Mesothelial cell of epicardium (in vitro differentiated cells): ENCODE results near the gene BATF. TPM values are rescaled to one million over a fixed set of nuclear protein-coding genes. Genes with fewer than 3 reads are reported as not detected.

Source experiments
- DNase-seq, 2 experiments: peaks; one replicate each; pipeline ENCODE4 v3.0.0; 2021; ENCODE audit warnings: low spot score in 2 of 2; ENCODE audit not compliant: unreplicated experiment in 2 of 2
- H3K27ac Mint-ChIP-seq: 2 replicates; pipeline ENCODE4 v1.8.0; 2021; ENCODE audit warnings: mixed read lengths
- H3K27me3 Mint-ChIP-seq: 2 replicates; pipeline ENCODE4 v1.8.0; 2021; ENCODE audit warnings: low read depth, mixed read lengths
- H3K36me3 Mint-ChIP-seq: 2 replicates; pipeline ENCODE4 v1.8.0; 2021; ENCODE audit warnings: mixed read lengths
- H3K4me1 Mint-ChIP-seq: 2 replicates; pipeline ENCODE4 v1.8.0; 2021; ENCODE audit warnings: mixed read lengths
- H3K4me3 Mint-ChIP-seq: 2 replicates; pipeline ENCODE4 v1.8.0; 2021; ENCODE audit warnings: mild to moderate bottlenecking, moderate library complexity, mixed read lengths
- H3K9me3 Mint-ChIP-seq: 2 replicates; pipeline ENCODE4 v1.8.0; 2021; ENCODE audit warnings: mixed read lengths
- total RNA-seq: library from RNA; stranded (reverse); gene quantifications from 3 replicates; pipeline ENCODE4 v1.2.1, GENCODE V29; 2021
- TF ChIP-seq, protein P1 (sequence below): fragments of 200-600 bp; sonication (generic); IDR thresholded peaks from one replicate; pipeline ENCODE4 v1.5.0; 2021; ENCODE audit warnings: antibody characterized with exemption; ENCODE audit not compliant: unreplicated experiment

BATF gene
- total RNA-seq, 1 donor from 2014 or later = 1.4 TPM

DNA sequence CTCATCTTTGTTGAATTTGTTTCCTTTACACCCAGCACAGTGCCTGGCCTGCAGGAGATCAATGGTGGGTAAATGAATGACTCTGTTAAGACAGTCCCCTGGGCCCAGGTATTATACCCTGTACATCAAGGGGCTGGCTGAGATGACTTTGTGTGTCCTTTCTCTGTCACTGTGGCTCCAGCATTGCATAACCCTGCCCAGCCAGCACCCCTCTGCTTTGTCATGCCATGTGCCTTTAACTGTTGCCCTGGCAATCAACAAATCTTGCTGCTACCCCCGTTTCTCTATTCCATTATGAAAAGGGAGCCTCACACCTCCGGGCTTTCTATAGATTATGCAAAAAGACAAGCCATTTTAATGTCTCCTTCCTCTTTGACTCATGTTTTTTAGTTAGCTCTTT, 48.5 kb downstream of the BATF start:
- no peak overlapping the region for H3K27ac Mint-ChIP-seq
- H3K9me3 Mint-ChIP-seq = no peaks in the 10 kb centered on the region
- TF ChIP-seq, protein P1, sequence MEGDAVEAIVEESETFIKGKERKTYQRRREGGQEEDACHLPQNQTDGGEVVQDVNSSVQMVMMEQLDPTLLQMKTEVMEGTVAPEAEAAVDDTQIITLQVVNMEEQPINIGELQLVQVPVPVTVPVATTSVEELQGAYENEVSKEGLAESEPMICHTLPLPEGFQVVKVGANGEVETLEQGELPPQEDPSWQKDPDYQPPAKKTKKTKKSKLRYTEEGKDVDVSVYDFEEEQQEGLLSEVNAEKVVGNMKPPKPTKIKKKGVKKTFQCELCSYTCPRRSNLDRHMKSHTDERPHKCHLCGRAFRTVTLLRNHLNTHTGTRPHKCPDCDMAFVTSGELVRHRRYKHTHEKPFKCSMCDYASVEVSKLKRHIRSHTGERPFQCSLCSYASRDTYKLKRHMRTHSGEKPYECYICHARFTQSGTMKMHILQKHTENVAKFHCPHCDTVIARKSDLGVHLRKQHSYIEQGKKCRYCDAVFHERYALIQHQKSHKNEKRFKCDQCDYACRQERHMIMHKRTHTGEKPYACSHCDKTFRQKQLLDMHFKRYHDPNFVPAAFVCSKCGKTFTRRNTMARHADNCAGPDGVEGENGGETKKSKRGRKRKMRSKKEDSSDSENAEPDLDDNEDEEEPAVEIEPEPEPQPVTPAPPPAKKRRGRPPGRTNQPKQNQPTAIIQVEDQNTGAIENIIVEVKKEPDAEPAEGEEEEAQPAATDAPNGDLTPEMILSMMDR = no peak
- no peak overlapping the region for H3K4me3 Mint-ChIP-seq
- peaks cover 20% of the 10 kb centered on the region for H3K27me3 Mint-ChIP-seq
- no peaks in the 10 kb centered on the region for H3K4me1 Mint-ChIP-seq
- H3K36me3 Mint-ChIP-seq = no peaks in the 10 kb centered on the region
- DNase-seq = no peak

DNA sequence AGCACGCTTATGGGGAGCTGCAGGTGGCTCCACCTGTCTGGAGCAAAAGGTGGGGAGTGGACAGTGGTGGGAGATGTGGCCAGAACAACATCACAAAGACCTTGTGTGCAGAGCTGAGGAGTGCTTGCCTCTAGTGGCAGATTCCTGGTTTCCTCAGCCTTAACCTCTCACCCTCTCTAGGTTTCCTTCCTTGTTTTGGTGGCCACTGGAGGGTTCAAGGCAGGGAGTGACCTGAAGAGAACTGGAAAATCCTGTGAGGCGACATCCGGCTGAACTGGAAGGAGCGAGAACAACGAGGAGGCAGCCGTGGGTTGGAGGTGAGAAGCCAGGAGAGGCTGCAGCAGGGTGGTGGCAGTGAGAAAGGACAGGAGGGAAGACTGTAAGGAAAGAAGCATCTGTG, 49.8 kb downstream of the BATF start:
- H3K9me3 Mint-ChIP-seq = no peaks in the 10 kb centered on the region
- H3K36me3 Mint-ChIP-seq = no peaks in the 10 kb centered on the region
- no peaks in the 10 kb centered on the region for H3K4me1 Mint-ChIP-seq
- peaks cover 20% of the 10 kb centered on the region for H3K27me3 Mint-ChIP-seq
- no peak overlapping the region for H3K27ac Mint-ChIP-seq
- DNase-seq = no peak
- TF ChIP-seq, protein P1 = no peak
- H3K4me3 Mint-ChIP-seq = no peak overlapping the region

DNA sequence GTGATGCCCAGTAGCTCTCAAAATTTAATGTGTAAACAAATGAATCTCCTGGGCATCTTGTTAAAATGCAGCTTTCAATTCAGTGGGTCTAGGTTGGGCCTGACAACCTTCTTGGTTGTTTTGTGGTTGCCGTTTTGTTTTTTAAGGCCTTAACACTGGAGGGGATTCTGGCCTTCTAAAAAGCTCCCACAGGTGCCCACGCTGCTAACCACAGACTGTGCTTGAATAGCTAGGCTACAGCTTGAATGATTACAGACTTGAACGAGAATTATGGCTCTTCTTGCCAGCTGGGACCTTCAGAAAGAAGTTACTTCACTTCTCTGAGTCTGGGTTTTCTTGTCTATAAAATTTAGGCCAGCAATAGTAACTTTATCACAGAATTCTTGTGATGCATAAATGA, 54.8 kb downstream of the BATF start:
- H3K9me3 Mint-ChIP-seq = no peaks in the 10 kb centered on the region
- H3K27ac Mint-ChIP-seq = no peak overlapping the region
- H3K27me3 Mint-ChIP-seq = peaks cover 11% of the 10 kb centered on the region
- TF ChIP-seq, protein P1 = no peak
- H3K4me3 Mint-ChIP-seq = no peak overlapping the region
- peaks cover 18% of the 10 kb centered on the region for H3K4me1 Mint-ChIP-seq
- no peak for DNase-seq
- no peaks in the 10 kb centered on the region for H3K36me3 Mint-ChIP-seq

DNA sequence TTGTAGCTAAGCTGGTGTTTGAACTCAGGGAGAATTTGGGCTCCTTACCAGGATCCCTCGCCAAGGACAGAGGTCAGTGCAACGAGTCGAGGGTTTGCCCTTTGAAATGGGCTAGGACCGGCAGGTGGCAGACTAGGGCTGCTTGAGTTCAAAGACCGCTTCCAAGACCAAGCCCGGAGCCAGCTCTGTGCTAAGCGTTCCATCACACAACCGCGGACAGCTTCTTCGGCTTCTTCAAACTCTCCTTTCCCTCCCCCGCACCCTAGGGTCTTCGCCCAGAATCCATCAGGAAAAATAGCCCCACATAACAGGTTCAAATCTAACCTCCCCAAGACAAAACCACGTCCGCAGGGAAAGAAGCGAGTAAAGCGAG, 55.4 kb downstream of the BATF start:
- TF ChIP-seq, protein P1 = no peak

DNA sequence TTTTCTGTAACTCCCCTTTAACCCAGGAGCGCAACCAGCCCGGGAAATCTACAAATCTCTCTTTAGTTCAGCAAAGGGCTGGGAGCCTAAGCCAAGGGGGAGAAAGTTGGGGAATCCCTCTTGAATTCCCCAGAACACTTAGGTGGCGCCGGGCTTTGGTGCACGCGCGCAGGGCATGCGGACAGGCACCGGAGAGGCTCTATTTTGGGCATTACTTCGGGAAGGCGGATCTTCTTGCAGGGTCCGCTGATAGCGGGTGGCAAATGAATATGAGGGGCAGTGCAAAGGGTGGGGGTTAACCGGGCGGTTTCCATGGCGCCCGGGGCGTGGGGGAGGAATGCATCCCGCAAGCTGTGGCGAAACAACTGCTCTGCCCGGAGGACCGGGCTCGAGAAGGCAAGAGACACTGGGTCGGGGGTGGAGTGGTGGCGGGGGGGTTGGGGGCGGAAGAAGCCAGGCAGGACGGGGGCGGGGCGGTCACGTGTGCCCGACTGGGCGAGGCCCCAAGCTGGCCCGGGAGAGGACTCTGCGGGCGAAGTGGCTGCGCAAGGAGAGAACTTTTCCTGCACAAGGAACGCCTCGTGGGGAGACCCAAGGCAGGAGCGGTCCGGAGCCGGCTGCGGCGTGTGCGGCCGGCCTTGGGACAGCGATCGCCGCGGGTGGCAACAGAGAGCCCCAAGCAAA, 56.0 kb downstream of the BATF start, which contains the start of gene FLVCR2:
TSS of gene FLVCR2 (plus strand) at position 519 of the 684 bp plus-strand sequence. CDS start 353 bp downstream, outside the sequence.
- H3K4me3 Mint-ChIP-seq = no peak within 1 kb of the TSS
- peak within 1 kb of the TSS; percentile 94 for H3K27ac Mint-ChIP-seq
- no peaks in the 10 kb centered on the region for H3K36me3 Mint-ChIP-seq
- peak; percentile 43 to 65 for DNase-seq
- H3K9me3 Mint-ChIP-seq = no peaks in the 10 kb centered on the region
- TF ChIP-seq, protein P1 = no peak
- H3K4me1 Mint-ChIP-seq = peaks cover 18% of the 10 kb centered on the region
- H3K27me3 Mint-ChIP-seq = peaks cover 8% of the 10 kb centered on the region

More for the DNA sequence above, 55.4 kb downstream of the BATF start:
- H3K27ac Mint-ChIP-seq = peak overlapping the region; percentile 94
- no peak overlapping the region for H3K4me3 Mint-ChIP-seq
- peaks cover 8% of the 10 kb centered on the region for H3K27me3 Mint-ChIP-seq
- no peaks in the 10 kb centered on the region for H3K9me3 Mint-ChIP-seq
- H3K4me1 Mint-ChIP-seq = peaks cover 18% of the 10 kb centered on the region
- H3K36me3 Mint-ChIP-seq = no peaks in the 10 kb centered on the region
- DNase-seq = peak; percentile 26 to 63
